ENCODE measurements around the gene ACTA1.

DNA sequence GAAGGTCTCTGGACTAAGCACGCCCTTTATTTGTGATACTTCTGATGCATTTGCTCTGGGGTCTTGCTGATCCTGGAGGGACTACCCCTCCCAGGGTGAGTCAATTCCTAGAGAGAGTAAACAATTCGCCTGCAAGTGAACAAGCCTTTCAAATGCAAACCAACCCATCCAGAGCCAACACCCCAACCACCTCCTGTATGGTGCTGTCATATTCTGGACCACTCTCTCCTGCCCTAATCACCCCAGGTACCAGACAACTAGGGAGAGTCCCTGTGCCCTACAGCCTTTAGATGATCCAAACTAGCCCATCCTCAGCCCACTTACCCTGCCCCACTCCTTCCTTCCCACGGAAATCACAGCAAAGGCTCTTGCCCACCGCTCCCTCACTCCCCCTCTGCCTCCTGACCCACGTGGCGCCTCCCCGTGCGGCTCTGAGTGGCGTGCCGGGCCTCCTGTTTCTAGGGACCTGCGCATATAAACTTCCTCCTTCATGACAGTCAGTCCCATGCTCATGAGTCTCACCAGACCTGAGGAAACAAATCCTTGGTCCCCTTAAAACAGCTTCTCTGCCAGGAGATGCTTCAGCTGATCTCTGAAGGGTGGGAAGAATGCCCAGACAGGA is 37.2 kb downstream of the ACTA1 start:
- TF ChIP-seq SMC3 (conservative IDR thresholded peaks at IDR 0.05; ENCODE audit: poor library complexity) (no peak), EZH2 (IDR thresholded peaks at IDR 0.05; ENCODE audit: borderline replicate concordance, insufficient read depth, low read length, poor library complexity, severe bottlenecking) (no peak), EP300 (conservative IDR thresholded peaks at IDR 0.05; ENCODE audit: poor library complexity, severe bottlenecking) (no peak), POLR2AphosphoS5 (IDR thresholded peaks at IDR 0.05) (no peak), RAD21 (conservative IDR thresholded peaks at IDR 0.05) (no peak), MXI1 (conservative IDR thresholded peaks at IDR 0.05; ENCODE audit: poor library complexity, severe bottlenecking) (no peak), TAF1 (IDR thresholded peaks at IDR 0.05; ENCODE audit: low read depth) (no peak)
- TF ChIP-seq, protein P1, sequence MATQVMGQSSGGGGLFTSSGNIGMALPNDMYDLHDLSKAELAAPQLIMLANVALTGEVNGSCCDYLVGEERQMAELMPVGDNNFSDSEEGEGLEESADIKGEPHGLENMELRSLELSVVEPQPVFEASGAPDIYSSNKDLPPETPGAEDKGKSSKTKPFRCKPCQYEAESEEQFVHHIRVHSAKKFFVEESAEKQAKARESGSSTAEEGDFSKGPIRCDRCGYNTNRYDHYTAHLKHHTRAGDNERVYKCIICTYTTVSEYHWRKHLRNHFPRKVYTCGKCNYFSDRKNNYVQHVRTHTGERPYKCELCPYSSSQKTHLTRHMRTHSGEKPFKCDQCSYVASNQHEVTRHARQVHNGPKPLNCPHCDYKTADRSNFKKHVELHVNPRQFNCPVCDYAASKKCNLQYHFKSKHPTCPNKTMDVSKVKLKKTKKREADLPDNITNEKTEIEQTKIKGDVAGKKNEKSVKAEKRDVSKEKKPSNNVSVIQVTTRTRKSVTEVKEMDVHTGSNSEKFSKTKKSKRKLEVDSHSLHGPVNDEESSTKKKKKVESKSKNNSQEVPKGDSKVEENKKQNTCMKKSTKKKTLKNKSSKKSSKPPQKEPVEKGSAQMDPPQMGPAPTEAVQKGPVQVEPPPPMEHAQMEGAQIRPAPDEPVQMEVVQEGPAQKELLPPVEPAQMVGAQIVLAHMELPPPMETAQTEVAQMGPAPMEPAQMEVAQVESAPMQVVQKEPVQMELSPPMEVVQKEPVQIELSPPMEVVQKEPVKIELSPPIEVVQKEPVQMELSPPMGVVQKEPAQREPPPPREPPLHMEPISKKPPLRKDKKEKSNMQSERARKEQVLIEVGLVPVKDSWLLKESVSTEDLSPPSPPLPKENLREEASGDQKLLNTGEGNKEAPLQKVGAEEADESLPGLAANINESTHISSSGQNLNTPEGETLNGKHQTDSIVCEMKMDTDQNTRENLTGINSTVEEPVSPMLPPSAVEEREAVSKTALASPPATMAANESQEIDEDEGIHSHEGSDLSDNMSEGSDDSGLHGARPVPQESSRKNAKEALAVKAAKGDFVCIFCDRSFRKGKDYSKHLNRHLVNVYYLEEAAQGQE (IDR thresholded peaks at IDR 0.05; ENCODE audit: borderline replicate concordance), result no peak
- TF ChIP-seq, protein P2, sequence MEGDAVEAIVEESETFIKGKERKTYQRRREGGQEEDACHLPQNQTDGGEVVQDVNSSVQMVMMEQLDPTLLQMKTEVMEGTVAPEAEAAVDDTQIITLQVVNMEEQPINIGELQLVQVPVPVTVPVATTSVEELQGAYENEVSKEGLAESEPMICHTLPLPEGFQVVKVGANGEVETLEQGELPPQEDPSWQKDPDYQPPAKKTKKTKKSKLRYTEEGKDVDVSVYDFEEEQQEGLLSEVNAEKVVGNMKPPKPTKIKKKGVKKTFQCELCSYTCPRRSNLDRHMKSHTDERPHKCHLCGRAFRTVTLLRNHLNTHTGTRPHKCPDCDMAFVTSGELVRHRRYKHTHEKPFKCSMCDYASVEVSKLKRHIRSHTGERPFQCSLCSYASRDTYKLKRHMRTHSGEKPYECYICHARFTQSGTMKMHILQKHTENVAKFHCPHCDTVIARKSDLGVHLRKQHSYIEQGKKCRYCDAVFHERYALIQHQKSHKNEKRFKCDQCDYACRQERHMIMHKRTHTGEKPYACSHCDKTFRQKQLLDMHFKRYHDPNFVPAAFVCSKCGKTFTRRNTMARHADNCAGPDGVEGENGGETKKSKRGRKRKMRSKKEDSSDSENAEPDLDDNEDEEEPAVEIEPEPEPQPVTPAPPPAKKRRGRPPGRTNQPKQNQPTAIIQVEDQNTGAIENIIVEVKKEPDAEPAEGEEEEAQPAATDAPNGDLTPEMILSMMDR (IDR thresholded peaks at IDR 0.05; ENCODE audit: poor library complexity, severe bottlenecking), result no peak

All from neural cell (in vitro differentiated cells).